ENCODE data around the gene ANKS1A.

- TF ChIP-seq YY1 (IDR thresholded peaks at IDR 0.05; ENCODE audit: insufficient read depth, insufficient read length) (no peak), SUZ12 (IDR thresholded peaks at IDR 0.05; ENCODE audit: extremely low read depth, insufficient read depth, insufficient read length) (no peak), ZNF274 (IDR thresholded peaks at IDR 0.05; ENCODE audit: low read depth, low read length) (no peak)
Measured at GRCh38 chr6:35088281-35089215, 199.5 kb downstream of the ANKS1A start.
